SU-DHL-6 (cell line): ENCODE measurements around the gene TPPP2.

Experiments
- CTCF ChIP-seq: fragments of 200-600 bp; sonication (generic); IDR thresholded peaks from one replicate; pipeline ENCODE4 v1.5.1; 2017; ENCODE audit warnings: antibody characterized with exemption, mild to moderate bottlenecking, low read length, moderate library complexity; ENCODE audit not compliant: insufficient read depth, poor library complexity, severe bottlenecking
- EZH2phosphoT487 ChIP-seq: fragments of 200-600 bp; sonication (generic), shearing (Covaris generic); conservative IDR thresholded peaks from 2 replicates; pipeline ENCODE4 v1.6.1; 2018; ENCODE audit warnings: mild to moderate bottlenecking, antibody characterized with exemption, low read length, moderate library complexity, mixed read lengths

GRCh38 chr14:21071225-21072030 is 41.4 kb downstream of the TPPP2 start:
- TF ChIP-seq CTCF: no peak
- TF ChIP-seq EZH2phosphoT487: no peak
